ENCODE measurements around the gene SH3GL1. TPM values are rescaled to one million over a fixed set of nuclear protein-coding genes. Genes with fewer than 3 reads are reported as not detected.

SH3GL1 gene
- polyA plus RNA-seq, 3 donors = 14.0 to 33.9 (median 15.0) TPM

- H3K9ac ChIP-seq (ENCODE audit: insufficient read depth, low read length, poor library complexity, severe bottlenecking) = no peak overlapping the region
- peaks cover 33 to 46% of the 10 kb centered on the region in 2 donors for H3K36me3 ChIP-seq (replicated peaks in 1 of 2; ENCODE audit: control insufficient read depth in 1 of 2, insufficient read depth in 2 of 2, low read length in 2 of 2)
- H3K4me2 ChIP-seq (replicated peaks; ENCODE audit: extremely low read depth, low read length, poor library complexity, severe bottlenecking) = no peak overlapping the region
- intact Hi-C loops (cut with micrococcal nuclease) = no loop called here
- H3K27me3 ChIP-seq (ENCODE audit: control insufficient read depth in 2 of 2, insufficient read depth in 2 of 2, low read length in 2 of 2) = no peaks in the 10 kb centered on the region
- Mint-ChIP-seq H3K4me1 (peaks cover 44% of the 10 kb centered on the region), H3K9me3 (no peaks in the 10 kb centered on the region), H3K36me3 (peaks cover 43 to 71% of the 10 kb centered on the region in 2 donors), H3K4me3 (no peak overlapping the region), H3K27me3 (ENCODE audit: low read depth in 3 of 3) (no peaks in the 10 kb centered on the region), H3K27ac (peak overlapping the region in 2 of 7 donors; percentile 82 to 87)
- no peak overlapping the region for H2AFZ ChIP-seq (ENCODE audit: insufficient read depth, low read depth, low read length, poor library complexity, severe bottlenecking)
- no peak overlapping the region for H3K4me3 ChIP-seq (replicated peaks in 1 of 3; ENCODE audit: low read depth in 2 of 3, low read length in 3 of 3)
- no peaks in the 10 kb centered on the region for H3K9me3 ChIP-seq (replicated peaks in 1 of 2; ENCODE audit: control insufficient read depth in 1 of 2, insufficient read depth in 1 of 2, low read length in 2 of 2)
- DNase-seq = no peak
- peaks cover 50% of the 10 kb centered on the region for H3K79me2 ChIP-seq (ENCODE audit: insufficient read depth, low read length)
- no peak for TF ChIP-seq CTCF (IDR thresholded peaks at IDR 0.05)
- H3K27ac ChIP-seq (ENCODE audit: low read depth in 1 of 2, low read length in 2 of 2) = peak overlapping the region in 1 of 2 donors; percentile 60
- 95% methylated on average over 9 of the region's 10 CpGs for WGBS (ENCODE audit: insufficient coverage)
- peaks cover 91% of the 10 kb centered on the region for H4K20me1 ChIP-seq (ENCODE audit: insufficient read depth, low read length)
- peaks cover 38 to 42% of the 10 kb centered on the region in 2 donors for H3K4me1 ChIP-seq (ENCODE audit: control insufficient read depth in 1 of 2, insufficient read depth in 2 of 2, low read length in 2 of 2)
These were observed 33.0 kb downstream of the SH3GL1 start for GRCh38 chr19:4367336-4367723.

- Mint-ChIP-seq H3K4me1 (peaks cover 41% of the 10 kb centered on the region), H3K4me3 (no peak overlapping the region), H3K27me3 (ENCODE audit: low read depth in 3 of 3) (no peaks in the 10 kb centered on the region), H3K9me3 (no peaks in the 10 kb centered on the region), H3K36me3 (peaks cover 46 to 71% of the 10 kb centered on the region in 2 donors), H3K27ac (peak overlapping the region in 4 of 7 donors; percentile 41 to 76 (median 58))
- no peak for DNase-seq
- H3K36me3 ChIP-seq (replicated peaks in 1 of 2; ENCODE audit: control insufficient read depth in 1 of 2, insufficient read depth in 2 of 2, low read length in 2 of 2) = peaks cover 39 to 51% of the 10 kb centered on the region in 2 donors
- H3K79me2 ChIP-seq (ENCODE audit: insufficient read depth, low read length) = peaks cover 45% of the 10 kb centered on the region
- H2AFZ ChIP-seq (ENCODE audit: insufficient read depth, low read depth, low read length, poor library complexity, severe bottlenecking) = no peak overlapping the region
- no peaks in the 10 kb centered on the region for H3K27me3 ChIP-seq (ENCODE audit: control insufficient read depth in 2 of 2, insufficient read depth in 2 of 2, low read length in 2 of 2)
- no peak overlapping the region for H3K9ac ChIP-seq (ENCODE audit: insufficient read depth, low read length, poor library complexity, severe bottlenecking)
- H3K4me2 ChIP-seq (replicated peaks; ENCODE audit: extremely low read depth, low read length, poor library complexity, severe bottlenecking) = no peak overlapping the region
- no peak for TF ChIP-seq CTCF (IDR thresholded peaks at IDR 0.05)
- intact Hi-C loops (cut with micrococcal nuclease) = no loop called here
- peaks cover 38 to 42% of the 10 kb centered on the region in 2 donors for H3K4me1 ChIP-seq (ENCODE audit: control insufficient read depth in 1 of 2, insufficient read depth in 2 of 2, low read length in 2 of 2)
- H4K20me1 ChIP-seq (ENCODE audit: insufficient read depth, low read length) = peaks cover 89% of the 10 kb centered on the region
- WGBS (ENCODE audit: insufficient coverage) = 96% methylated on average over 7 of the region's 16 CpGs
- H3K27ac ChIP-seq (ENCODE audit: low read depth in 1 of 2, low read length in 2 of 2) = no peak overlapping the region
- H3K4me3 ChIP-seq (replicated peaks in 1 of 3; ENCODE audit: low read depth in 2 of 3, low read length in 3 of 3) = no peak overlapping the region
- H3K9me3 ChIP-seq (replicated peaks in 1 of 2; ENCODE audit: control insufficient read depth in 1 of 2, insufficient read depth in 1 of 2, low read length in 2 of 2) = no peaks in the 10 kb centered on the region
These were observed 33.5 kb downstream of the SH3GL1 start for GRCh38 chr19:4366666-4367335.
